Stimulated activated naive CD4-positive, alpha-beta T cell (primary cell): ENCODE results near the gene STUM.
"Not testable (repeated sequence)": the region's sequence is repeated elsewhere in the genome, so short reads cannot be mapped to it uniquely, and the experiment has no call there.

Source experiments
- DNase-seq, 6 experiments: peaks; one replicate each; lab custom pipeline; 2025; lab: John Stamatoyannopoulos, UW

STUM gene

GRCh38 chr1:226548256-226549093 is at the start of gene STUM:
STUM (plus strand) TSS chr1:226548764; CDS start chr1:226548905, 141 bp downstream.
- peak in 3 of 6 experiments; percentile 8 to 31 (median 22) for DNase-seq

GRCh38 chr1:226499699-226500098 is 48.9 kb upstream of the STUM start:
- not testable (repeated sequence) for DNase-seq

- no peak for DNase-seq
Measured at GRCh38 chr1:226506021-226506420, 42.5 kb upstream of the STUM start.

- DNase-seq, result no peak
Measured at GRCh38 chr1:226506921-226507320, 41.6 kb upstream of the STUM start.

GRCh38 chr1:226510453-226510852 is 38.1 kb upstream of the STUM start:
- no peak for DNase-seq

GRCh38 chr1:226511296-226511695 is 37.3 kb upstream of the STUM start:
- no peak for DNase-seq

GRCh38 chr1:226512076-226512728 is 36.4 kb upstream of the STUM start:
- DNase-seq, result no peak

- DNase-seq, result no peak
Measured at GRCh38 chr1:226518375-226518774, 30.2 kb upstream of the STUM start.

GRCh38 chr1:226519135-226519534 is 29.4 kb upstream of the STUM start:
- DNase-seq, result no peak

- DNase-seq, result no peak
Measured at GRCh38 chr1:226519716-226520598, 28.6 kb upstream of the STUM start.

- DNase-seq, result no peak
Measured at GRCh38 chr1:226520640-226521355, 27.8 kb upstream of the STUM start.

- DNase-seq, result no peak
Measured at GRCh38 chr1:226523646-226524406, 24.7 kb upstream of the STUM start.

- no peak for DNase-seq
Measured at GRCh38 chr1:226524547-226524946, 24.0 kb upstream of the STUM start.

- no peak for DNase-seq
Measured at GRCh38 chr1:226525750-226526149, 22.8 kb upstream of the STUM start.

- no peak for DNase-seq
Measured at GRCh38 chr1:226526801-226527595, 21.6 kb upstream of the STUM start.

GRCh38 chr1:226529891-226530290 is 18.7 kb upstream of the STUM start:
- DNase-seq, result no peak

GRCh38 chr1:226530591-226530990 is 18.0 kb upstream of the STUM start:
- no peak for DNase-seq

GRCh38 chr1:226531360-226532093 is 17.0 kb upstream of the STUM start:
- no peak for DNase-seq

- DNase-seq, result no peak
Measured at GRCh38 chr1:226532553-226532952, 16.0 kb upstream of the STUM start.
